Stimulated activated CD4-positive, alpha-beta T cell treated with anti-CD3 and anti-CD28 coated beads, TNF-alpha, amount 100 ng/mL, for 48 hours (primary cell): ENCODE results near the gene C6orf58.
"Not testable (repeated sequence)": the region's sequence is repeated elsewhere in the genome, so short reads cannot be mapped to it uniquely, and the experiment has no call there.

Source experiments
- DNase-seq, 3 donors: peaks; one replicate each; pipeline ENCODE4 v3.0.0-alpha.2; 2020; ENCODE audit warnings: low read depth in 3 of 3

C6orf58 gene

DNA sequence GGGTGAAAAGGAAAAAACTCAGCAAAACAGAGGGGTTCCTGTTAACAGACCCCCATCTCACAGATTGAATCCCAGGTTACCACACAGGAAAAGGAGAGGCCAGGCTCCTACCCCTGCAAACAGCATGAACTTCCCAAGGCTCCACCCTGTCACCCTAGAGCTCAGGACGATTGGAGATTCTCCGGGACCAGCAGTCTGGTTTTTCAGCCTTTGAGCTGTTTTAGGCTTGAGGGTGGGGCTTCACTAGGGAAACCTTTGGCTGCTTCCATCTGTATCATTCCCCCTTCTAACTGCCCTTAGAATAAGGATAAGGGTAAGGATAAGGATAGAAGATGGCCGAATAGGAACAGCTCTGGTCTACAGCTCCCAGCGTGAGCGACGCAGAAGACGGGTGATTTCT is 16.0 kb downstream of the C6orf58 start:
- no peak for DNase-seq

- DNase-seq: not testable (repeated sequence)
Observed at GRCh38 chr6:127593456-127593855, 16.5 kb downstream of the C6orf58 start.

- DNase-seq: no peak
Observed at GRCh38 chr6:127606131-127606562, 29.2 kb downstream of the C6orf58 start.

- DNase-seq: no peak
Observed at GRCh38 chr6:127608554-127609270, 31.7 kb downstream of the C6orf58 start.

DNA sequence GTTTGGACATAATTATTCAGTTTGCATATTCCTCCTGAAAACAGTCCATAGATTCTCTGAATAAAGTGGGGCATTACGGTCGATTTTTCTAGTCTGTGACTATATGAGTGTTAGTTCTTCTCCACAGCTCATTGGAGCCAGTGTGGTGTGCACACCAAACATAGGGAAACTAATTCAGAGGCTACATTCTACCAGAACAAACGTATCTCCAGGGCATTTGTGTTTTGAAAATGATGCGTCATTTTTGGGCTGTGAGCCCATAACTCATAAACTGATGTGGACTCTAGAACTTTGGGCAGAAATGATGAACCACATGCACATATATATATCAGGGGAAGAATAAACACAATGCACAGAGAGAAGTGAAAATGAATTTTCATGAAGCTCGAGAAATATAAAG is 41.8 kb downstream of the C6orf58 start:
- no peak for DNase-seq

DNA sequence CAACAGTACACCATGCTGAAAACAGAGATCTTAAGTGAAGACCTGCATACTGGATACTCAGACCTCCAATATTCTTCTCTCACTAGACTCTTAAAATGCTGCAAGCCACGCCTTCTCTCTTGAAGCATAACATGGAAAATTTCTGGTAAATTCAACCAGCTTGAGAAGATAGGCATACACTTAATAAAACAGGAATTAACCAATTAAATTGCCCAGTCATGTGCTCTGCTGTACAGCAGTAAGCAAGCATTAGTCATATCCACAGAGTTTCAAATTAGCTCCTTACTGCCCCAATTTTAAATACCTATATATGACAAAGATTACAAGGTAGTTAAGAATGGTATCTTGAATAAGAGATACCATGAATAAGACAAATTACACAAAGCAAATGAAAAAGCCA is 53.8 kb downstream of the C6orf58 start:
- DNase-seq: no peak

GRCh38 chr6:127634178-127634577 is 57.2 kb downstream of the C6orf58 start:
- DNase-seq: no peak

DNA sequence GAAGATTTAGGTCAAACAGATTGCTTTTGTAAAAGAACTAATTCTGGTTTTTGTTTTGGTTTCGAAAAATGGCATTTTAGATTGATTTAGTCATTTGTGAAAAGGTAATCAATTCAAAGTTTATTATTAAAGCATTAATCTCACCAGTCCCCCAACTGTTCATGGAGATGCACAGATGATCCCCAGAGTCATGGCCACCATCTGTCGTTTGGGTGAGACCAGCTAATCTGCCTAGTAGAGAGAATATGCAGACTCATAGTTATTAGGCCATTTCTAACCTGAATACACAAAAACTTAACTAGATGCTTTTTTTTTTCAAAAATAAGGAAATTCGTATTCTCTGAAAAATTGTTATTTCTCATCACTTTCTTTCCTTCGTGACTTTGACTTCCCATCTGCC is 58.1 kb downstream of the C6orf58 start:
- DNase-seq: no peak

GRCh38 chr6:127637830-127638409 is 60.9 kb downstream of the C6orf58 start:
- DNase-seq: no peak
